Measurements from ENCODE around the gene CLSTN1.

DNA sequence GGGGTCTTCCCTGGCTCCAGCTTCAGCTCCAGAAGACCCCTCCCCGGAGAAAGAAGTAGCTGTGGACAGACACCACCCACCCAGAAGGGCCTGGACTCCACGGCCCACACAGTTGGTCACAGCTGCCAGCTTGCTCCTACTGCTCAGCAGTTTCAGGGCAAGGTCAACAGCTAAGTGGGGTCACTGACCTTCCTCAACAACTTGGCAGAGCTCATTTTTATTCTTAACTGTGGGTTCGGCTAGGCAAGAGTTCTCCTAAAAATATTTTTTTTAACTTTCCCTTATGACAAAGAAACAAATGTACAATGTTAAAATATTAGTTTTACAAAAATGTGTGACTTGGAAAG is 44.5 kb upstream of the CLSTN1 start:
- no peak for TF ChIP-seq YY1 (IDR thresholded peaks at IDR 0.05; ENCODE audit: insufficient read depth, insufficient read length)
- TF ChIP-seq SUZ12 (IDR thresholded peaks at IDR 0.05; ENCODE audit: extremely low read depth, insufficient read depth, insufficient read length): no peak
- no peak for TF ChIP-seq ZNF274 (IDR thresholded peaks at IDR 0.05; ENCODE audit: low read depth, low read length)
